Coronary artery (tissue), 2 donors: ENCODE data around the gene GAS5.

Experiments used
- DNase-seq: peaks from one replicate; pipeline ENCODE4 v3.0.0-alpha.2; 2017; ENCODE audit warnings: low spot score
- H3K27ac ChIP-seq, 2 donors: fragments of 200-600 bp; sonication (generic); one replicate each; pipeline ENCODE4 v1.5.1; 2016 to 2019
- H3K4me3 ChIP-seq: fragments of 200-600 bp; sonication (generic); 2 replicates; pipeline ENCODE4 v1.5.1; 2016; ENCODE audit warnings: mild to moderate bottlenecking, moderate library complexity
- TF ChIP-seq, protein P1 (sequence below): fragments of 200-600 bp; sonication (generic); IDR thresholded peaks from one replicate; pipeline ENCODE4 v1.5.1; 2019; ENCODE audit warnings: antibody characterized with exemption

GAS5 gene

GRCh38 chr1:173870252-173871075 is 2.7 kb upstream of the GAS5 start:
- peak overlapping the region in 1 of 2 donors; percentile 12 for H3K27ac ChIP-seq
- TF ChIP-seq, protein P1, sequence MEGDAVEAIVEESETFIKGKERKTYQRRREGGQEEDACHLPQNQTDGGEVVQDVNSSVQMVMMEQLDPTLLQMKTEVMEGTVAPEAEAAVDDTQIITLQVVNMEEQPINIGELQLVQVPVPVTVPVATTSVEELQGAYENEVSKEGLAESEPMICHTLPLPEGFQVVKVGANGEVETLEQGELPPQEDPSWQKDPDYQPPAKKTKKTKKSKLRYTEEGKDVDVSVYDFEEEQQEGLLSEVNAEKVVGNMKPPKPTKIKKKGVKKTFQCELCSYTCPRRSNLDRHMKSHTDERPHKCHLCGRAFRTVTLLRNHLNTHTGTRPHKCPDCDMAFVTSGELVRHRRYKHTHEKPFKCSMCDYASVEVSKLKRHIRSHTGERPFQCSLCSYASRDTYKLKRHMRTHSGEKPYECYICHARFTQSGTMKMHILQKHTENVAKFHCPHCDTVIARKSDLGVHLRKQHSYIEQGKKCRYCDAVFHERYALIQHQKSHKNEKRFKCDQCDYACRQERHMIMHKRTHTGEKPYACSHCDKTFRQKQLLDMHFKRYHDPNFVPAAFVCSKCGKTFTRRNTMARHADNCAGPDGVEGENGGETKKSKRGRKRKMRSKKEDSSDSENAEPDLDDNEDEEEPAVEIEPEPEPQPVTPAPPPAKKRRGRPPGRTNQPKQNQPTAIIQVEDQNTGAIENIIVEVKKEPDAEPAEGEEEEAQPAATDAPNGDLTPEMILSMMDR = no peak
- DNase-seq = no peak
- H3K4me3 ChIP-seq = no peak overlapping the region

GRCh38 chr1:173869021-173869359 is 1.2 kb upstream of the GAS5 start:
- H3K27ac ChIP-seq = peak overlapping the region; percentile 94 to 99
- peak overlapping the region; percentile 96 for H3K4me3 ChIP-seq
- TF ChIP-seq, protein P1 = no peak
- no peak for DNase-seq

- peak within 1 kb of the TSS; percentile 96 for H3K4me3 ChIP-seq
- TF ChIP-seq, protein P1 = no peak
- peak; percentile 89 for DNase-seq
- H3K27ac ChIP-seq = peak within 1 kb of the TSS; percentile 94 to 99
Measured at GRCh38 chr1:173868266-173869020, 654 bp upstream of the GAS5 start, which contains the start of gene ZBTB37. Gene ZBTB37, plus strand, starts transcription at chr1:173868380. Its CDS starts 1,846 bp downstream, at chr1:173870226.

DNA sequence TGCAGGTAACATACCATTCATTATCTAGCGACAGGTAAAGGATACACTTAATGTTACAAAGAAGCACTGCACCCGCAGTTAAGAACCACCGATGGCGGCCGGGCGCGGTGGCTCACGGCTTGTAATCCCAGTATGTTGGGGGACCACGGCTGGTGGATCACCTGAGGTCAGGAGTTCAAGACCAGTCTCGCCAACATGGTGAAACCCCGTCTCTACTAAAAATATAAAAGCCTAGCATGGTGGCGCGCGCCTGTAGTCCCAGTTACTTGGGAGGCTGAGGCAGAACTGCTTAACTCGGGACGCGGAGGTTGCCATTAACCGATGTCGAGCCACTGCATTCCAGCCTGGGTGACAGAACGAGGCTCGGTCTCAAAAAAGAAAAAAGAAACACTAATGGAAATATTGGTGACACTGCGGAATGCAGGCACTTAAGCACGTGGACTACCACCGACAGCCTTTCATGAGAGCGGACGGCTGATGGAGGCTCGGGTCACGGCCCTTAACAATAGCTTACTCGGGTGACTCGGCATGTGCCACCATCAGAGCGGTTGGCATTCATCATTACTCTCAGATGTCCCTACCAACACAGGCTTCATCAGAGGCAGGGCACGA is 542 bp downstream of the GAS5 start:
- peak overlapping the region; percentile 96 for H3K4me3 ChIP-seq
- H3K27ac ChIP-seq = peak overlapping the region; percentile 94 to 99
- no peak for DNase-seq
- TF ChIP-seq, protein P1 = no peak

GRCh38 chr1:173866413-173867115 is 1.2 kb downstream of the GAS5 start:
- H3K27ac ChIP-seq = peak overlapping the region; percentile 94 to 99
- DNase-seq = no peak
- TF ChIP-seq, protein P1 = no peak

DNA sequence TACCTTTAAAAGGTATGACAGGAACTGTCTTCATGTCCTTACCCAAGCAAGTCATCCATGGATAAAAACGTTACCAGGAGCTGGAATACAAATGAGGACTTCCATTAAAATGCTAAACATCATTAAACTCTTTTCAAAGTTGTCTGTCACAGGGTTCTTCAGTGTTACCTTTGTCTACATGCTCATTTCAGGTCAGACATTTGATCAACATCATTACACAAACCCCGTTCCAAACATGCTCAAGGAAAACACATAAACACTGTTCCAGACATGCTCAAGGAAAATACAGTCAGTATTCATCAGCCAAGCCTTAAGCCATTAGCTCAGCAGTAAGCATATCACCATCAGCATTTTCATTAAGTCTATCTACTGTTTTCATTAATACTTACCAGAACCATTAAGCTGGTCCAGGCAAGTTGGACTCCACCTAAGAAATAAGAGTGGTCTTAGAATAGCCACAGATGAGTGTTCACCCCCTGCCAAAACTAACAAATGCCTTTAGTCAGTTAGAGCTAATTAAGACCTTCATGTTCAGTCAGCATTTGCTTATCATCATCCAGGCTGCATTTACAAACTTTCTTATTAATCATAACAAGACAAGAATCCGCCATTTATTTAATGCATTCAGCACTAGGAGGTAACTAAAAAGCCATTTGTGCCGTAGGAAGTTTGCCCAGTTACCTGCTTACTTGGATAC is 2.2 kb downstream of the GAS5 start:
- TF ChIP-seq, protein P1 = no peak
- peak overlapping the region in 1 of 2 donors; percentile 99 for H3K27ac ChIP-seq
- DNase-seq = no peak
- peak overlapping the region; percentile 96 for H3K4me3 ChIP-seq

More at GRCh38 chr1:173866413-173867115, 1.2 kb downstream of the GAS5 start:
- H3K4me3 ChIP-seq = peak overlapping the region; percentile 96
